Karpas-422 (cell line): ENCODE measurements around the gene DHX34. TPM values are rescaled to one million over a fixed set of nuclear protein-coding genes. Genes with fewer than 3 reads are reported as not detected.
"Not testable (repeated sequence)": the region's sequence is repeated elsewhere in the genome, so short reads cannot be mapped to it uniquely, and the experiment has no call there.

ENCODE experiments used
- DNase-seq: peaks from one replicate; pipeline ENCODE4 v3.0.0-alpha.2; 2015
- H2AFZ ChIP-seq: fragments of 200-600 bp; sonication (generic); 2 replicates; pipeline ENCODE4 v1.6.1; 2014; ENCODE audit warnings: antibody characterized with exemption, low read length, mixed read lengths
- H3K27ac ChIP-seq: fragments of 200-600 bp; sonication (generic); 2 replicates; pipeline ENCODE4 v1.5.1; 2014; ENCODE audit warnings: mild to moderate bottlenecking, low read length, moderate library complexity
- H3K27me3 ChIP-seq: fragments of 200-600 bp; sonication (generic); 2 replicates; pipeline ENCODE4 v1.6.1; 2014; ENCODE audit warnings: low read length, mixed read lengths
- H3K36me3 ChIP-seq: fragments of 200-600 bp; sonication (generic); 2 replicates; pipeline ENCODE4 v1.6.1; 2014; ENCODE audit warnings: low read length, mixed read lengths; ENCODE audit not compliant: insufficient read depth
- H3K4me1 ChIP-seq: fragments of 200-600 bp; sonication (generic); 2 replicates; pipeline ENCODE4 v1.6.1; 2014; ENCODE audit warnings: mild to moderate bottlenecking, low read length, mixed read lengths
- H3K4me2 ChIP-seq: fragments of 200-600 bp; sonication (generic); 2 replicates; pipeline ENCODE4 v1.6.1; 2014; ENCODE audit warnings: low read length, low read depth, mild to moderate bottlenecking; ENCODE audit not compliant: poor library complexity, severe bottlenecking
- H3K4me3 ChIP-seq: fragments of 200-600 bp; sonication (generic); 2 replicates; pipeline ENCODE4 v1.5.1; 2014; ENCODE audit warnings: mild to moderate bottlenecking, antibody characterized with exemption, low read length, mixed read lengths
- H3K79me2 ChIP-seq: fragments of 200-600 bp; sonication (generic); 2 replicates; pipeline ENCODE4 v1.6.1; 2014; ENCODE audit warnings: mild to moderate bottlenecking, low read length, mixed read lengths
- H3K9ac ChIP-seq: fragments of 200-600 bp; sonication (generic); 2 replicates; pipeline ENCODE4 v1.6.0; 2014; ENCODE audit warnings: low read length
- H3K9me2 ChIP-seq: fragments of 200-600 bp; sonication (generic), shearing (Covaris generic); replicated peaks from 2 replicates; pipeline ENCODE4 v1.6.0; 2014; ENCODE audit warnings: mild to moderate bottlenecking, low read length, moderate library complexity; ENCODE audit not compliant: insufficient read depth
- H3K9me3 ChIP-seq: fragments of 300-700, 200-600 bp; sonication (generic); 2 replicates; pipeline ENCODE4 v1.6.1; 2014; ENCODE audit warnings: low read length, mixed read lengths
- H4K20me1 ChIP-seq: fragments of 200-600 bp; sonication (generic); 2 replicates; pipeline ENCODE4 v1.6.1; 2014; ENCODE audit warnings: mild to moderate bottlenecking, antibody characterized with exemption, low read length, low read depth; ENCODE audit not compliant: insufficient read depth
- total RNA-seq: library from RNA; depleted of rRNA; stranded (reverse); fragments of >200 nt; shearing (Covaris generic); gene quantifications from 2 replicates; pipeline ENCODE4 v1.2.3, GENCODE V29; 2014; ENCODE audit warnings: low replicate concordance

The DHX34 gene
- total RNA-seq, 1 experiment from 2014 or later, result 17.4 TPM

DNA sequence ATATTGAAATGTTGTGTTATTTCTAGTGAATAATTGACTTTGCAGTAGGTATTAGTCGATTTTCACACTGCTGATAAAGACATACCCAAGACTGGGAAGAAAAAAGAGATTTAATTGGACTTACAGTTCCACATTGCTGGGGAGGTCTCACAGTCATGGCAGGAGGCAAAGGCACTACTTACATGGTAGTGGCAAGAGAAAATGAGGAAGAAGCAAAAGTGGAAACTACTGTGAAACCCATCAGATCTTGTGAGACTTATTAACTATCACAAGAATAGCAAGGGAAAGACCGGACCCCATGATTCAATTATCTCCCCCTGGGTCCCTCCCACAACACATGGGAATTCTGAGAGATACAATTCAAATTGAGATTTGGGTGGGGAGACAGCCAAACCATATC is 27.1 kb upstream of the DHX34 start:
- Histone ChIP-seq H3K27me3 (no peaks in the 10 kb centered on the region), H3K4me2 (no peak overlapping the region)
- peak; percentile 67 for DNase-seq

GRCh38 chr19:47323409-47323808 is 25.7 kb upstream of the DHX34 start:
- H3K9me2 ChIP-seq, result no peaks in the 10 kb centered on the region
- no peak for DNase-seq
- no peak overlapping the region for H3K27ac ChIP-seq
- H3K9ac ChIP-seq, result no peak overlapping the region
- H3K79me2 ChIP-seq, result no peaks in the 10 kb centered on the region
- H4K20me1 ChIP-seq, result no peaks in the 10 kb centered on the region
- H3K4me2 ChIP-seq, result no peak overlapping the region
- no peaks in the 10 kb centered on the region; the same call in 1 of the 2 replicates for H3K4me1 ChIP-seq
- no peak overlapping the region for H2AFZ ChIP-seq
- H3K9me3 ChIP-seq, result no peaks in the 10 kb centered on the region
- no peaks in the 10 kb centered on the region for H3K36me3 ChIP-seq
- H3K27me3 ChIP-seq, result no peaks in the 10 kb centered on the region
- no peak overlapping the region for H3K4me3 ChIP-seq

More for the DNA sequence above, 27.1 kb upstream of the DHX34 start:
- no peaks in the 10 kb centered on the region for H4K20me1 ChIP-seq
- no peak overlapping the region for H3K4me3 ChIP-seq
- H3K79me2 ChIP-seq, result no peaks in the 10 kb centered on the region
- H3K4me1 ChIP-seq, result no peaks in the 10 kb centered on the region; the same call in 1 of the 2 replicates
- no peaks in the 10 kb centered on the region for H3K9me2 ChIP-seq
- H3K9me3 ChIP-seq, result no peaks in the 10 kb centered on the region
- no peaks in the 10 kb centered on the region for H3K36me3 ChIP-seq
- no peak overlapping the region for H3K27ac ChIP-seq
- no peak overlapping the region for H2AFZ ChIP-seq
- H3K9ac ChIP-seq, result no peak overlapping the region

GRCh38 chr19:47323872-47324271 is 25.2 kb upstream of the DHX34 start:
- DNase-seq, result no peak
- no peaks in the 10 kb centered on the region for H3K79me2 ChIP-seq

GRCh38 chr19:47324502-47324901 is 24.6 kb upstream of the DHX34 start:
- H3K9me3 ChIP-seq, result no peaks in the 10 kb centered on the region
- H3K4me3 ChIP-seq, result no peak overlapping the region
- no peak for DNase-seq
- H3K27ac ChIP-seq, result no peak overlapping the region
- no peaks in the 10 kb centered on the region for H3K79me2 ChIP-seq
- no peak overlapping the region for H3K9ac ChIP-seq
- H2AFZ ChIP-seq, result no peak overlapping the region
- H3K36me3 ChIP-seq, result no peaks in the 10 kb centered on the region
- no peak overlapping the region for H3K4me2 ChIP-seq
- no peaks in the 10 kb centered on the region; the same call in 1 of the 2 replicates for H3K4me1 ChIP-seq
- H3K27me3 ChIP-seq, result no peaks in the 10 kb centered on the region
- no peaks in the 10 kb centered on the region for H4K20me1 ChIP-seq
- no peaks in the 10 kb centered on the region for H3K9me2 ChIP-seq

More at GRCh38 chr19:47323872-47324271, 25.2 kb upstream of the DHX34 start:
- H3K9ac ChIP-seq, result no peak overlapping the region
- H3K4me1 ChIP-seq, result no peaks in the 10 kb centered on the region; the same call in 1 of the 2 replicates
- H3K4me2 ChIP-seq, result no peak overlapping the region
- no peak overlapping the region for H3K27ac ChIP-seq
- no peaks in the 10 kb centered on the region for H4K20me1 ChIP-seq
- no peak overlapping the region for H2AFZ ChIP-seq
- no peak overlapping the region for H3K4me3 ChIP-seq
- no peaks in the 10 kb centered on the region for H3K9me3 ChIP-seq
- H3K27me3 ChIP-seq, result no peaks in the 10 kb centered on the region
- no peaks in the 10 kb centered on the region for H3K9me2 ChIP-seq
- H3K36me3 ChIP-seq, result no peaks in the 10 kb centered on the region

- no peaks in the 10 kb centered on the region for H3K79me2 ChIP-seq
- no peaks in the 10 kb centered on the region for H4K20me1 ChIP-seq
- H3K9me3 ChIP-seq, result no peaks in the 10 kb centered on the region
- no peak overlapping the region for H3K4me2 ChIP-seq
- no peak for DNase-seq
- H3K27me3 ChIP-seq, result no peaks in the 10 kb centered on the region
- H3K4me1 ChIP-seq, result no peaks in the 10 kb centered on the region
- no peak overlapping the region for H3K27ac ChIP-seq
- no peak overlapping the region for H3K4me3 ChIP-seq
- no peak overlapping the region for H3K9ac ChIP-seq
- no peaks in the 10 kb centered on the region for H3K9me2 ChIP-seq
- H2AFZ ChIP-seq, result no peak overlapping the region
- H3K36me3 ChIP-seq, result no peaks in the 10 kb centered on the region
These were observed 18.6 kb upstream of the DHX34 start for GRCh38 chr19:47330466-47330869.

GRCh38 chr19:47331490-47331889 is 17.6 kb upstream of the DHX34 start:
- Histone ChIP-seq H3K4me2 (no peak overlapping the region), H3K9ac (no peak overlapping the region), H2AFZ (no peak overlapping the region), H3K9me2 (no peaks in the 10 kb centered on the region), H3K4me3 (no peak overlapping the region), H3K27me3 (no peaks in the 10 kb centered on the region), H3K4me1 (no peaks in the 10 kb centered on the region), H3K36me3 (no peaks in the 10 kb centered on the region), H3K9me3 (no peaks in the 10 kb centered on the region), H4K20me1 (no peaks in the 10 kb centered on the region), H3K27ac (no peak overlapping the region), H3K79me2 (no peaks in the 10 kb centered on the region)
- DNase-seq, result no peak

DNA sequence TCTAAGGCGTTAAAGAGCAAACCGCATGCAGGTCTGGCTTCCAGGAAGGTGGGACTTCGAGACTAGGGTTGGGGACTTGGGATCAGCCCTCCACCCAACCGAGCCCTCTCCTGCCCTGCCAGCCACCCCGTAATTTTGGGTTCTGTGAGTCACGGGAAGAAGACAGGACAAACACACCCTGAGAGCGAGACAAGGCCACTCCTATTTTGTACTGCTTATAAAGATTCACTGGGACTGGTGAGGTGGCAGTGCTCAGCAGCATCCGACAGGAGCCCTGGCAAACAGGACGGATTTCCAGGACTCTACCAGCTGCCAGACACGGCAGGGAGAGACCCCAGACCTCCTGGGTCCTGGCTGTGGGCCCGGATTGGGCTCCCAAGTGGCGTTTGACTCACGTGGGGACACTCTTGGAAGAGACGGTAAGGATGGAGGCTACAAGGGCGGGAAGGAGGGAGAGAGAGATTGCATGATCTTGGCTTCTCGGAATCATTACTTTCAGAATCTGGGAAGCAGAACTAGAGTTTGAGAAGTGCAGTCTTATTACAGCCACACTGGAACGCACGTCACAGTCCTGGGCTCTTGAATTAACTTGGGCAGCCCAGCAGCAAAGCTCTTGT is 17.1 kb upstream of the DHX34 start, which contains the start of gene C5AR2:
Gene C5AR2, plus strand, starts transcription at position 245 of the 617 bp plus-strand sequence. CDS start 8,625 bp downstream, outside the sequence.
- H3K4me2 ChIP-seq, result no peak within 1 kb of the TSS
- no peak within 1 kb of the TSS for H3K27ac ChIP-seq
- H3K9me2 ChIP-seq, result no peaks in the 10 kb centered on the region
- H3K4me3 ChIP-seq, result no peak within 1 kb of the TSS
- no peaks in the 10 kb centered on the region for H3K27me3 ChIP-seq
- no peaks in the 10 kb centered on the region for H3K4me1 ChIP-seq
- no peak for DNase-seq
- H4K20me1 ChIP-seq, result no peaks in the 10 kb centered on the region
- H2AFZ ChIP-seq, result no peak within 1 kb of the TSS
- H3K79me2 ChIP-seq, result no peaks in the 10 kb centered on the region
- H3K9me3 ChIP-seq, result no peaks in the 10 kb centered on the region
- H3K9ac ChIP-seq, result no peak within 1 kb of the TSS
- no peaks in the 10 kb centered on the region for H3K36me3 ChIP-seq

- not testable (repeated sequence) for DNase-seq, H3K4me2 ChIP-seq, H2AFZ ChIP-seq, H3K4me1 ChIP-seq, H3K4me3 ChIP-seq, H3K9me2 ChIP-seq, H3K27ac ChIP-seq, H3K9ac ChIP-seq, H3K9me3 ChIP-seq, H3K79me2 ChIP-seq, H3K36me3 ChIP-seq, H4K20me1 ChIP-seq, H3K27me3 ChIP-seq
These were observed 12.1 kb upstream of the DHX34 start for GRCh38 chr19:47336765-47337718.
